ENCODE results near the gene RIPOR2. TPM values are rescaled to one million over a fixed set of nuclear protein-coding genes. Genes with fewer than 3 reads are reported as not detected.

Gene RIPOR2
- total RNA-seq, 1 donor = 0.72 TPM

GRCh38 chr6:24874776-24875533, 60.8 kb downstream of the RIPOR2 start:
- no peak for DNase-seq (ENCODE audit: low read depth)
- H3K4me3 ChIP-seq (ENCODE audit: low read depth, low read length) = no peak overlapping the region
- TF ChIP-seq CTCF (IDR thresholded peaks at IDR 0.05; ENCODE audit: insufficient read depth, low read length) = no peak

- no peak for TF ChIP-seq CTCF (IDR thresholded peaks at IDR 0.05; ENCODE audit: insufficient read depth, low read length)
These were observed 61.6 kb downstream of the RIPOR2 start for GRCh38 chr6:24874128-24874527.

GRCh38 chr6:24872779-24873178, 63.0 kb downstream of the RIPOR2 start:
- H3K4me3 ChIP-seq (ENCODE audit: low read depth, low read length) = no peak overlapping the region
- TF ChIP-seq CTCF (IDR thresholded peaks at IDR 0.05; ENCODE audit: insufficient read depth, low read length) = no peak
- DNase-seq (ENCODE audit: low read depth) = no peak

More at GRCh38 chr6:24874128-24874527, 61.6 kb downstream of the RIPOR2 start:
- DNase-seq (ENCODE audit: low read depth) = no peak
- H3K4me3 ChIP-seq (ENCODE audit: low read depth, low read length) = no peak overlapping the region

- H3K4me3 ChIP-seq (ENCODE audit: low read depth, low read length) = no peak overlapping the region
- no peak for DNase-seq (ENCODE audit: low read depth)
- no peak for TF ChIP-seq CTCF (IDR thresholded peaks at IDR 0.05; ENCODE audit: insufficient read depth, low read length)
These were observed 67.0 kb downstream of the RIPOR2 start for GRCh38 chr6:24868765-24869164.

- TF ChIP-seq CTCF (IDR thresholded peaks at IDR 0.05; ENCODE audit: insufficient read depth, low read length) = no peak
- no peak for DNase-seq (ENCODE audit: low read depth)
- no peak overlapping the region for H3K4me3 ChIP-seq (ENCODE audit: low read depth, low read length)
These were observed 68.6 kb downstream of the RIPOR2 start for GRCh38 chr6:24867104-24867703.

- no peak for DNase-seq (ENCODE audit: low read depth)
- H3K4me3 ChIP-seq (ENCODE audit: low read depth, low read length) = no peak overlapping the region
- TF ChIP-seq CTCF (IDR thresholded peaks at IDR 0.05; ENCODE audit: insufficient read depth, low read length) = no peak
These were observed 70.6 kb downstream of the RIPOR2 start for GRCh38 chr6:24865161-24865560.
